HuH-7 (cell line): ENCODE data around the gene DMD.
"Not testable (repeated sequence)": the region's sequence is repeated elsewhere in the genome, so short reads cannot be mapped to it uniquely, and the experiment has no call there.

Experiments
- DNase-seq: peaks from one replicate; pipeline ENCODE4 v3.0.0; 2011; ENCODE audit warnings: low spot score

DMD gene

GRCh38 chrX:33149580-33149979 lies 61.8 kb downstream of the DMD start:
- DNase-seq, result no peak

GRCh38 chrX:33149085-33149484 lies 62.3 kb downstream of the DMD start:
- no peak for DNase-seq

- DNase-seq, result no peak
Measured at GRCh38 chrX:33142331-33142730, 69.0 kb downstream of the DMD start.

- DNase-seq, result no peak
Measured at GRCh38 chrX:33138677-33139249, 72.6 kb downstream of the DMD start.

- no peak for DNase-seq
Measured at GRCh38 chrX:33134164-33134563, 77.2 kb downstream of the DMD start.

GRCh38 chrX:33133320-33133719 lies 78.0 kb downstream of the DMD start:
- no peak for DNase-seq

- no peak for DNase-seq
Measured at GRCh38 chrX:33132569-33132968, 78.8 kb downstream of the DMD start.

GRCh38 chrX:33129607-33130006 lies 81.7 kb downstream of the DMD start:
- DNase-seq, result no peak

- no peak for DNase-seq
Measured at GRCh38 chrX:33128048-33128805, 83.1 kb downstream of the DMD start.

- no peak for DNase-seq
Measured at GRCh38 chrX:33126469-33126868, 84.9 kb downstream of the DMD start.

- DNase-seq, result no peak
Measured at GRCh38 chrX:33109858-33110257, 101.5 kb downstream of the DMD start.

- DNase-seq, result no peak
Measured at GRCh38 chrX:33106737-33107136, 104.6 kb downstream of the DMD start.

- no peak for DNase-seq
Measured at GRCh38 chrX:33095079-33095478, 116.3 kb downstream of the DMD start.

- no peak for DNase-seq
Measured at GRCh38 chrX:33087411-33087810, 123.9 kb downstream of the DMD start.

GRCh38 chrX:33086886-33087285 lies 124.5 kb downstream of the DMD start:
- no peak for DNase-seq

GRCh38 chrX:33082371-33082770 lies 129.0 kb downstream of the DMD start:
- no peak for DNase-seq

- no peak for DNase-seq
Measured at GRCh38 chrX:33078273-33078672, 133.1 kb downstream of the DMD start.

GRCh38 chrX:33073660-33074059 lies 137.7 kb downstream of the DMD start:
- not testable (repeated sequence) for DNase-seq

- DNase-seq, result no peak
Measured at GRCh38 chrX:33065415-33065814, 145.9 kb downstream of the DMD start.

GRCh38 chrX:33062041-33062440 lies 149.3 kb downstream of the DMD start:
- DNase-seq, result no peak

GRCh38 chrX:33053001-33053400 lies 158.3 kb downstream of the DMD start:
- DNase-seq, result no peak

- no peak for DNase-seq
Measured at GRCh38 chrX:33045882-33046281, 165.5 kb downstream of the DMD start.

- no peak for DNase-seq
Measured at GRCh38 chrX:33045245-33045644, 166.1 kb downstream of the DMD start.

GRCh38 chrX:33041141-33041540 lies 170.2 kb downstream of the DMD start:
- no peak for DNase-seq
